Ovary (tissue), 9 donors: ENCODE results near the gene CHMP6. TPM values are rescaled to one million over a fixed set of nuclear protein-coding genes. Genes with fewer than 3 reads are reported as not detected.
"Not testable (repeated sequence)": the region's sequence is repeated elsewhere in the genome, so short reads cannot be mapped to it uniquely, and the experiment has no call there.

Experiments used
- DNase-seq, 5 donors: peaks; one replicate each; pipeline ENCODE4 v3.0.0-alpha.2; 2019 to 2020
- H3K27ac ChIP-seq, 2 donors: fragments of 200-600 bp; one replicate each; pipeline versions ENCODE4 v1.5.1 to v1.8.0; 2019 to 2022
- H3K27me3 ChIP-seq: fragments of 200-600 bp; one replicate; pipeline ENCODE4 v1.8.0; 2022
- H3K36me3 ChIP-seq: fragments of 200-600 bp; sonication (generic); one replicate; pipeline ENCODE4 v1.5.1; 2019
- H3K4me1 ChIP-seq: one replicate; pipeline ENCODE4 v1.8.1; 2013; ENCODE audit warnings: mild to moderate bottlenecking, moderate library complexity; ENCODE audit not compliant: insufficient read depth
- H3K4me3 ChIP-seq: fragments of 200-600 bp; sonication (generic); one replicate; pipeline ENCODE4 v1.5.1; 2017
- H3K9me3 ChIP-seq, 2 donors: fragments of 200-600 bp in 1 of 2; sonication (generic) in 1 of 2; one replicate each; pipeline versions ENCODE4 v1.5.1 to v1.8.1; 2013 to 2019; ENCODE audit warnings: mild to moderate bottlenecking in 1 of 2, moderate library complexity in 1 of 2
- CTCF ChIP-seq, 3 donors: fragments of 450-650 bp in 2 of 3; fragments of 200-600 bp in 1 of 3; IDR thresholded peaks; one replicate each; pipeline versions ENCODE4 v1.5.1 to v1.8.0; 2016 to 2022; ENCODE audit warnings: antibody characterized with exemption in 3 of 3, mild to moderate bottlenecking in 1 of 3
- EP300 ChIP-seq: sonication (generic); formaldehyde crosslinking; IDR thresholded peaks from one replicate; pipeline ENCODE4 v1.6.1; 2017; ENCODE audit warnings: antibody characterized with exemption
- POLR2A ChIP-seq: fragments of 450-650 bp; IDR thresholded peaks from one replicate; pipeline ENCODE4 v1.6.1; 2017; ENCODE audit warnings: antibody characterized with exemption, mild to moderate bottlenecking, moderate library complexity
- WGBS, 3 donors: extraction: QIAGEN DNeasy Blood & Tissue Kit in 1 of 3; methylation state at CpG; one replicate each; pipeline versions ENCODE4 v1.1.5 to v1.1.7; 2013 to 2017; 5-methylcytosine and 5-hydroxymethylcytosine counted together
- intact Hi-C, 4 donors: fragments of 100-400 bp; cut with DNase I; formaldehyde crosslinking; loops; one replicate each; pipeline versions ENCODE4 v1.11.0 to v1.15.1; 2022 to 2023
- polyA plus RNA-seq, 2 donors: library from polyadenylated mRNA; stranded (reverse); fragments of 200-250 nt in 1 of 2; fragments of 350-450 nt in 1 of 2; fragmentation: Illumina TruSeq in 1 of 2; extraction: RNeasy Lipid Tissue Mini Kit (QIAGEN cat#74804) in 1 of 2; gene quantifications; one replicate each; pipeline ENCODE4 v1.2.3, GENCODE V29; 2013 to 2014
- total RNA-seq, 7 donors: library from RNA; depleted of rRNA in 2 of 7; stranded (reverse); fragments of >200 nt in 2 of 7; fragmentation: NEBNext Ultra II Directional in 3 of 7; extraction: Animal tissue kit (Norgen Biotek cat#: 25700) in 3 of 7; gene quantifications; one replicate each; pipeline versions ENCODE4 v1.1.0 to v1.2.4, GENCODE V29; 2016 to 2023
- donor health status: DM: no; HTN: no; CAD: no; lungs with moderate emphysema.
- donor health status: DM: no; HTN: no; CAD: no.
- donor health status: Bipolar disorder and iron deficiency.
- donor health status: DM: yes; HTN: yes; CAD: no.
- donor health status: DM: no; HTN: no; CAD: no.
- donor health status: DM: yes; HTN: yes; CAD: no.

Gene CHMP6
- total and polyA plus RNA-seq, 9 donors: 18.5 to 29.7 (median 26.5) TPM

GRCh38 chr17:81029859-81030258, 38.2 kb downstream of the CHMP6 start:
- no peaks in the 10 kb centered on the region for H3K4me1 ChIP-seq
- TF ChIP-seq EP300 (no peak), POLR2A (no peak), CTCF (IDR thresholded peaks at IDR 0.05) (no peak)
- WGBS, 3 donors: 79 to 91% (median 86%) methylated on average over 11 of the region's 11 CpGs
- no peaks in the 10 kb centered on the region for H3K27me3 ChIP-seq
- DNase-seq: no peak
- no peak overlapping the region for H3K4me3 ChIP-seq
- H3K9me3 ChIP-seq: no peaks in the 10 kb centered on the region
- H3K36me3 ChIP-seq: no peaks in the 10 kb centered on the region
- H3K27ac ChIP-seq: no peak overlapping the region
- intact Hi-C loops: loop anchor here in 2 of 4 donors (5.0 kb wide), 2 partner anchors 67 to 72 kb away; no protein-coding TSS in a partner anchor

GRCh38 chr17:81030312-81030711, 38.7 kb downstream of the CHMP6 start:
- not testable (repeated sequence) for H3K27me3 ChIP-seq, H3K4me3 ChIP-seq, H3K4me1 ChIP-seq, H3K36me3 ChIP-seq, DNase-seq, H3K27ac ChIP-seq, H3K9me3 ChIP-seq
- 91 to 95% (median 92%) methylated on average over 9 of the region's 9 CpGs for WGBS, 3 donors
- intact Hi-C loops: loop anchor here in 1 of 4 donors (5.0 kb wide), 1 partner anchor 72 kb away; no protein-coding TSS in a partner anchor

GRCh38 chr17:81030741-81031565, 39.3 kb downstream of the CHMP6 start:
- Histone ChIP-seq H3K4me1 (peaks cover 4% of the 10 kb centered on the region), H3K27ac (no peak overlapping the region), H3K9me3 (no peaks in the 10 kb centered on the region), H3K36me3 (no peaks in the 10 kb centered on the region), H3K4me3 (no peak overlapping the region), H3K27me3 (no peaks in the 10 kb centered on the region)
- WGBS, 3 donors: 70 to 79% (median 78%) methylated on average over 32 of the region's 32 CpGs
- DNase-seq: peak in 2 of 5 donors; percentile 33 to 42
- TF ChIP-seq EP300 (no peak), CTCF (IDR thresholded peaks at IDR 0.05) (no peak), POLR2A (no peak)
- intact Hi-C loops: loop anchor here in 1 of 4 donors (5.0 kb wide), 1 partner anchor 71 kb away; no protein-coding TSS in a partner anchor

GRCh38 chr17:81031566-81032550, 40.2 kb downstream of the CHMP6 start:
- peak in 2 of 5 donors; percentile 24 to 39 for DNase-seq
- intact Hi-C loops: loop anchor here in 1 of 4 donors (5.0 kb wide), 1 partner anchor 70 kb away; no protein-coding TSS in a partner anchor
- Histone ChIP-seq H3K36me3 (no peaks in the 10 kb centered on the region), H3K27me3 (no peaks in the 10 kb centered on the region), H3K9me3 (no peaks in the 10 kb centered on the region), H3K27ac (no peak overlapping the region), H3K4me1 (peaks cover 5% of the 10 kb centered on the region), H3K4me3 (no peak overlapping the region)
- TF ChIP-seq EP300 (no peak), POLR2A (no peak), CTCF (IDR thresholded peaks at IDR 0.05) (no peak)
- 84 to 94% (median 86%) methylated on average over 40 to 41 of the region's 41 CpGs for WGBS, 3 donors
